ENCODE results near the gene RIPPLY3. TPM values are rescaled to one million over a fixed set of nuclear protein-coding genes. Genes with fewer than 3 reads are reported as not detected.

Gene RIPPLY3
- total RNA-seq, 1 donor from 2014 or later: 86.4 TPM

- Mint-ChIP-seq H3K4me3 (ENCODE audit: unreplicated experiment) (peak overlapping the region; percentile 7), H3K36me3 (ENCODE audit: low read depth, unreplicated experiment) (peaks cover 16% of the 10 kb centered on the region), H3K27ac (ENCODE audit: unreplicated experiment) (no peak overlapping the region), H3K9me3 (ENCODE audit: unreplicated experiment) (no peaks in the 10 kb centered on the region), H3K27me3 (ENCODE audit: unreplicated experiment) (peaks cover 1% of the 10 kb centered on the region), H3K4me1 (ENCODE audit: unreplicated experiment) (peaks cover 3% of the 10 kb centered on the region)
- DNase-seq (ENCODE audit: low spot score): no peak
- no peak for TF ChIP-seq CTCF (IDR thresholded peaks at IDR 0.05; ENCODE audit: unreplicated experiment)
Observed at GRCh38 chr21:37036177-37036576, 29.7 kb downstream of the RIPPLY3 start.

GRCh38 chr21:37039411-37040075 lies 33.0 kb downstream of the RIPPLY3 start:
- no peak for DNase-seq (ENCODE audit: low spot score)
- no peak for TF ChIP-seq CTCF (IDR thresholded peaks at IDR 0.05; ENCODE audit: unreplicated experiment)
- H3K4me1 Mint-ChIP-seq (ENCODE audit: unreplicated experiment): peaks cover 11% of the 10 kb centered on the region
- peaks cover 2% of the 10 kb centered on the region for H3K27me3 Mint-ChIP-seq (ENCODE audit: unreplicated experiment)
- H3K4me3 Mint-ChIP-seq (ENCODE audit: unreplicated experiment): no peak overlapping the region
- no peak overlapping the region for H3K27ac Mint-ChIP-seq (ENCODE audit: unreplicated experiment)
- no peaks in the 10 kb centered on the region for H3K9me3 Mint-ChIP-seq (ENCODE audit: unreplicated experiment)
- peaks cover 11% of the 10 kb centered on the region for H3K36me3 Mint-ChIP-seq (ENCODE audit: low read depth, unreplicated experiment)

- Mint-ChIP-seq H3K4me3 (ENCODE audit: unreplicated experiment) (no peak overlapping the region), H3K27me3 (ENCODE audit: unreplicated experiment) (peaks cover 2% of the 10 kb centered on the region), H3K4me1 (ENCODE audit: unreplicated experiment) (peaks cover 17% of the 10 kb centered on the region), H3K27ac (ENCODE audit: unreplicated experiment) (no peak overlapping the region), H3K36me3 (ENCODE audit: low read depth, unreplicated experiment) (peaks cover 8% of the 10 kb centered on the region), H3K9me3 (ENCODE audit: unreplicated experiment) (no peaks in the 10 kb centered on the region)
- DNase-seq (ENCODE audit: low spot score): no peak
- no peak for TF ChIP-seq CTCF (IDR thresholded peaks at IDR 0.05; ENCODE audit: unreplicated experiment)
Observed at GRCh38 chr21:37040212-37040611, 33.7 kb downstream of the RIPPLY3 start.

- no peak for DNase-seq (ENCODE audit: low spot score)
- peaks cover 4% of the 10 kb centered on the region for H3K27me3 Mint-ChIP-seq (ENCODE audit: unreplicated experiment)
- H3K27ac Mint-ChIP-seq (ENCODE audit: unreplicated experiment): no peak overlapping the region
Observed at GRCh38 chr21:37041706-37042271, 35.3 kb downstream of the RIPPLY3 start.

More at GRCh38 chr21:37041706-37042271, 35.3 kb downstream of the RIPPLY3 start:
- Mint-ChIP-seq H3K36me3 (ENCODE audit: low read depth, unreplicated experiment) (peaks cover 8% of the 10 kb centered on the region), H3K4me1 (ENCODE audit: unreplicated experiment) (peaks cover 21% of the 10 kb centered on the region), H3K9me3 (ENCODE audit: unreplicated experiment) (no peaks in the 10 kb centered on the region), H3K4me3 (ENCODE audit: unreplicated experiment) (no peak overlapping the region)
- TF ChIP-seq CTCF (IDR thresholded peaks at IDR 0.05; ENCODE audit: unreplicated experiment): no peak

Data from endothelial cell (in vitro differentiated cells).